Measurements from ENCODE around the gene PTPRK. TPM values are rescaled to one million over a fixed set of nuclear protein-coding genes. Genes with fewer than 3 reads are reported as not detected.

Gene PTPRK
- total and polyA plus RNA-seq, 2 of the 13 experiments (the other 11 are each of a cell fraction or from before 2014, with no cell fraction given) = 43.6 to 98.3 TPM

DNA sequence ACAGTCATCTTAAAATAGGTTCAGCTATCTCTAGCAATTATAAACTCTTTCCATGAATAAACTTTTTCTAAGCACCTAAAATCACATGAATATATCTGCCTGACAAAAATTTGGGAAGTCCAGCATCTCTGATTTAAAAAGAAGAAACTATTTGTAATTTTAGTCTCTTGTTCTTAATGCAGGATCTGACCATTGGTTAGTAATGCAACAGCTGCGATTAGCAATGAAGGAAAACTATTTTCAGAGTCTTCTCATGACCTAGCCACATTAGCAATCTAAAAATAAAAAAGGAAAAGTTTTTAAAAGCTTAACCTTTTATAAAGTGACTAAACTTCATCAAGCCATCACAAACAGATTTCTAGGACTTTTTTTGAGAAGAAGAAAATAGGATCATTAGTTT is 97.5 kb downstream of the PTPRK start:
- intact Hi-C loops (cut with micrococcal nuclease; ENCODE audit: unreplicated experiment) = loop anchor here (2.0 kb wide), 1 partner anchor 94 kb away; no protein-coding TSS in a partner anchor
- FAIRE-seq (no peak), ATAC-seq (no peak), DNase-seq (ENCODE audit: low spot score) (no peak)
- Histone ChIP-seq H2AFZ (ENCODE audit: low read length) (no peak overlapping the region), H3K27me3 (ENCODE audit: control insufficient read depth in 1 of 2, insufficient read depth in 2 of 2, low read length in 2 of 2) (no peaks in the 10 kb centered on the region), H4K20me1 (ENCODE audit: insufficient read depth, low read length) (no peaks in the 10 kb centered on the region), H3K36me3 (replicated peaks in 1 of 2; ENCODE audit: control insufficient read depth in 1 of 2, insufficient read depth in 2 of 2, low read length in 2 of 2) (peaks cover 0 to 7% of the 10 kb centered on the region in 2 experiments; a peak in 3 of 5 replicates), H3K4me3 (replicated peaks in 1 of 3; ENCODE audit: insufficient read depth in 1 of 3, low read depth in 2 of 3, low read length in 3 of 3) (no peak overlapping the region), H3K27ac (ENCODE audit: extremely low read length, insufficient read depth, low read length) (peak overlapping the region; percentile 36), H3K9me3 (ENCODE audit: low read length) (0 out of 2 replicates have a peak, but pooled peaks cover 4% of the 10 kb centered on the region), H3K9ac (ENCODE audit: insufficient read depth, low read depth, low read length) (no peak overlapping the region), H3K4me1 (ENCODE audit: insufficient read depth, low read length) (peaks cover 31% of the 10 kb centered on the region), H3K4me2 (ENCODE audit: low read depth, low read length) (peak overlapping the region; percentile 48), H3K79me2 (ENCODE audit: insufficient read depth, low read length) (peaks cover 57% of the 10 kb centered on the region)
- POLR2A ChIA-PET = no interaction called here
- BruUV-seq (replicated peaks) = no TSS peak
- CTCF ChIA-PET (ENCODE audit: low intra/inter-chr PET ratio, low total read pairs) = no interaction called here
- WGBS (ENCODE audit: low lambda C conversion rate) = 95% methylated on average over 1 of the region's 1 CpG
- TF ChIP-seq, protein P1, sequence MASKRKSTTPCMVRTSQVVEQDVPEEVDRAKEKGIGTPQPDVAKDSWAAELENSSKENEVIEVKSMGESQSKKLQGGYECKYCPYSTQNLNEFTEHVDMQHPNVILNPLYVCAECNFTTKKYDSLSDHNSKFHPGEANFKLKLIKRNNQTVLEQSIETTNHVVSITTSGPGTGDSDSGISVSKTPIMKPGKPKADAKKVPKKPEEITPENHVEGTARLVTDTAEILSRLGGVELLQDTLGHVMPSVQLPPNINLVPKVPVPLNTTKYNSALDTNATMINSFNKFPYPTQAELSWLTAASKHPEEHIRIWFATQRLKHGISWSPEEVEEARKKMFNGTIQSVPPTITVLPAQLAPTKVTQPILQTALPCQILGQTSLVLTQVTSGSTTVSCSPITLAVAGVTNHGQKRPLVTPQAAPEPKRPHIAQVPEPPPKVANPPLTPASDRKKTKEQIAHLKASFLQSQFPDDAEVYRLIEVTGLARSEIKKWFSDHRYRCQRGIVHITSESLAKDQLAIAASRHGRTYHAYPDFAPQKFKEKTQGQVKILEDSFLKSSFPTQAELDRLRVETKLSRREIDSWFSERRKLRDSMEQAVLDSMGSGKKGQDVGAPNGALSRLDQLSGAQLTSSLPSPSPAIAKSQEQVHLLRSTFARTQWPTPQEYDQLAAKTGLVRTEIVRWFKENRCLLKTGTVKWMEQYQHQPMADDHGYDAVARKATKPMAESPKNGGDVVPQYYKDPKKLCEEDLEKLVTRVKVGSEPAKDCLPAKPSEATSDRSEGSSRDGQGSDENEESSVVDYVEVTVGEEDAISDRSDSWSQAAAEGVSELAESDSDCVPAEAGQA (IDR thresholded peaks at IDR 0.05; ENCODE audit: low read depth) = no peak
- TF ChIP-seq, protein P1 (CRISPR knock-in tag; IDR thresholded peaks at IDR 0.05; ENCODE audit: borderline replicate concordance) = no peak
- TF ChIP-seq, protein P2, sequence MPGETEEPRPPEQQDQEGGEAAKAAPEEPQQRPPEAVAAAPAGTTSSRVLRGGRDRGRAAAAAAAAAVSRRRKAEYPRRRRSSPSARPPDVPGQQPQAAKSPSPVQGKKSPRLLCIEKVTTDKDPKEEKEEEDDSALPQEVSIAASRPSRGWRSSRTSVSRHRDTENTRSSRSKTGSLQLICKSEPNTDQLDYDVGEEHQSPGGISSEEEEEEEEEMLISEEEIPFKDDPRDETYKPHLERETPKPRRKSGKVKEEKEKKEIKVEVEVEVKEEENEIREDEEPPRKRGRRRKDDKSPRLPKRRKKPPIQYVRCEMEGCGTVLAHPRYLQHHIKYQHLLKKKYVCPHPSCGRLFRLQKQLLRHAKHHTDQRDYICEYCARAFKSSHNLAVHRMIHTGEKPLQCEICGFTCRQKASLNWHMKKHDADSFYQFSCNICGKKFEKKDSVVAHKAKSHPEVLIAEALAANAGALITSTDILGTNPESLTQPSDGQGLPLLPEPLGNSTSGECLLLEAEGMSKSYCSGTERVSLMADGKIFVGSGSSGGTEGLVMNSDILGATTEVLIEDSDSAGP (CRISPR knock-in tag; IDR thresholded peaks at IDR 0.05; ENCODE audit: borderline replicate concordance) = no peak
- TF ChIP-seq, protein P3, sequence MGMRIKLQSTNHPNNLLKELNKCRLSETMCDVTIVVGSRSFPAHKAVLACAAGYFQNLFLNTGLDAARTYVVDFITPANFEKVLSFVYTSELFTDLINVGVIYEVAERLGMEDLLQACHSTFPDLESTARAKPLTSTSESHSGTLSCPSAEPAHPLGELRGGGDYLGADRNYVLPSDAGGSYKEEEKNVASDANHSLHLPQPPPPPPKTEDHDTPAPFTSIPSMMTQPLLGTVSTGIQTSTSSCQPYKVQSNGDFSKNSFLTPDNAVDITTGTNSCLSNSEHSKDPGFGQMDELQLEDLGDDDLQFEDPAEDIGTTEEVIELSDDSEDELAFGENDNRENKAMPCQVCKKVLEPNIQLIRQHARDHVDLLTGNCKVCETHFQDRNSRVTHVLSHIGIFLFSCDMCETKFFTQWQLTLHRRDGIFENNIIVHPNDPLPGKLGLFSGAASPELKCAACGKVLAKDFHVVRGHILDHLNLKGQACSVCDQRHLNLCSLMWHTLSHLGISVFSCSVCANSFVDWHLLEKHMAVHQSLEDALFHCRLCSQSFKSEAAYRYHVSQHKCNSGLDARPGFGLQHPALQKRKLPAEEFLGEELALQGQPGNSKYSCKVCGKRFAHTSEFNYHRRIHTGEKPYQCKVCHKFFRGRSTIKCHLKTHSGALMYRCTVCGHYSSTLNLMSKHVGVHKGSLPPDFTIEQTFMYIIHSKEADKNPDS (CRISPR knock-in tag; IDR thresholded peaks at IDR 0.05) = no peak
- peak; percentile 1 for TF ChIP-seq ASH2L (IDR thresholded peaks at IDR 0.05; ENCODE audit: insufficient read length, low read depth, low read length)
- TF ChIP-seq, protein P4, sequence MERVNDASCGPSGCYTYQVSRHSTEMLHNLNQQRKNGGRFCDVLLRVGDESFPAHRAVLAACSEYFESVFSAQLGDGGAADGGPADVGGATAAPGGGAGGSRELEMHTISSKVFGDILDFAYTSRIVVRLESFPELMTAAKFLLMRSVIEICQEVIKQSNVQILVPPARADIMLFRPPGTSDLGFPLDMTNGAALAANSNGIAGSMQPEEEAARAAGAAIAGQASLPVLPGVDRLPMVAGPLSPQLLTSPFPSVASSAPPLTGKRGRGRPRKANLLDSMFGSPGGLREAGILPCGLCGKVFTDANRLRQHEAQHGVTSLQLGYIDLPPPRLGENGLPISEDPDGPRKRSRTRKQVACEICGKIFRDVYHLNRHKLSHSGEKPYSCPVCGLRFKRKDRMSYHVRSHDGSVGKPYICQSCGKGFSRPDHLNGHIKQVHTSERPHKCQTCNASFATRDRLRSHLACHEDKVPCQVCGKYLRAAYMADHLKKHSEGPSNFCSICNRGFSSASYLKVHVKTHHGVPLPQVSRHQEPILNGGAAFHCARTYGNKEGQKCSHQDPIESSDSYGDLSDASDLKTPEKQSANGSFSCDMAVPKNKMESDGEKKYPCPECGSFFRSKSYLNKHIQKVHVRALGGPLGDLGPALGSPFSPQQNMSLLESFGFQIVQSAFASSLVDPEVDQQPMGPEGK (CRISPR knock-in tag; IDR thresholded peaks at IDR 0.05) = no peak
- in situ Hi-C loops (cut with HindIII; ENCODE audit: extremely low pct_ligation_motif_present, low pct_unique_long_range_greater_than_20kb) = no loop called here

Measured in HepG2 (cell line).